Panc1 (cell line): ENCODE measurements around the gene DPYD. TPM values are rescaled to one million over a fixed set of nuclear protein-coding genes. Genes with fewer than 3 reads are reported as not detected.

Source experiments
- ATAC-seq: fragments of 200-7000 bp; cut with Tn5 transposase; 2 replicates; pipeline ENCODE4 v1.9.1; 2020; ENCODE audit warnings: mild to moderate bottlenecking, moderate library complexity
- BruUV-seq: library from RNA; stranded (reverse); fragments of 400-500 nt; replicated peaks from 2 replicates; lab custom pipeline; 2021; lab: Mats Ljungman, UMichigan
- CTCF ChIA-PET: fragments of 300-600 bp; sonication (Branson Sonifier 250); formaldehyde crosslinking; loops from one replicate; lab custom pipeline; 2022; ENCODE audit warnings: antibody characterized with exemption; lab: Charles Lee
- POLR2A ChIA-PET: fragments of 300-600 bp; sonication (Branson Sonifier 250); formaldehyde crosslinking; loops from one replicate; lab custom pipeline; 2022; ENCODE audit warnings: antibody characterized with exemption; lab: Charles Lee
- DNase-seq: peaks from one replicate; pipeline ENCODE4 v3.0.0-alpha.2; 2010; ENCODE audit warnings: low read depth, low spot score
- H3K27ac ChIP-seq: 2 replicates; pipeline ENCODE4 v1.5.1; 2011; ENCODE audit warnings: mild to moderate bottlenecking, low read length, inconsistent platforms
- H3K27me3 ChIP-seq: fragments of 200-500 bp; sonication (Bioruptor generic); 2 replicates; pipeline ENCODE4 v1.6.0; 2014; ENCODE audit warnings: low read length, inconsistent platforms; ENCODE audit not compliant: control insufficient read depth, insufficient read depth
- H3K36me3 ChIP-seq: fragments of 200-500 bp; sonication (Bioruptor generic); 2 replicates; pipeline ENCODE4 v1.5.1; 2014; ENCODE audit warnings: inconsistent platforms, mild to moderate bottlenecking, low read length, moderate library complexity; ENCODE audit not compliant: control insufficient read depth, insufficient read depth
- H3K4me1 ChIP-seq: 2 replicates; pipeline ENCODE4 v1.5.1; 2011; ENCODE audit warnings: inconsistent platforms, mild to moderate bottlenecking, low read length, moderate library complexity; ENCODE audit not compliant: control insufficient read depth, insufficient read depth
- H3K4me3 ChIP-seq, 2 experiments: 2 replicates each; pipeline ENCODE4 v1.5.1; 2011 to 2012; ENCODE audit warnings: low read depth in 2 of 2, low read length in 2 of 2, mild to moderate bottlenecking in 2 of 2, inconsistent platforms in 1 of 2, moderate library complexity in 1 of 2
- H3K9me3 ChIP-seq: fragments of 200-500 bp; sonication (Bioruptor generic); 2 replicates; pipeline ENCODE4 v1.5.1; 2014; ENCODE audit warnings: low read depth, mild to moderate bottlenecking, inconsistent platforms, low read length, moderate library complexity; ENCODE audit not compliant: control insufficient read depth, insufficient read depth
- CTCF ChIP-seq: fragments of 450-650 bp; IDR thresholded peaks from 2 replicates; pipeline ENCODE4 v1.5.1; 2017; ENCODE audit warnings: mild to moderate bottlenecking
- POLR2AphosphoS5 ChIP-seq: IDR thresholded peaks from 2 replicates; pipeline ENCODE4 v1.6.1; 2012; ENCODE audit warnings: mild to moderate bottlenecking, low read depth, low read length, moderate library complexity
- REST ChIP-seq, 2 experiments: IDR thresholded peaks; 2 replicates each; pipeline ENCODE4 v1.6.1; 2011 to 2012; ENCODE audit warnings: low read depth in 2 of 2, control low read depth in 1 of 2, low read length in 1 of 2, mild to moderate bottlenecking in 1 of 2, moderate library complexity in 1 of 2; ENCODE audit not compliant: insufficient read depth in 1 of 2
- SIN3A ChIP-seq: IDR thresholded peaks from 2 replicates; pipeline ENCODE4 v1.6.1; 2012; ENCODE audit warnings: low read depth, mild to moderate bottlenecking, low read length, moderate library complexity, borderline replicate concordance; ENCODE audit not compliant: insufficient read depth
- TCF7L2 ChIP-seq: IDR thresholded peaks from 2 replicates; pipeline ENCODE4 v1.6.1; 2011; ENCODE audit warnings: mild to moderate bottlenecking, low read depth, low read length, inconsistent platforms
- in situ Hi-C: cut with HindIII; loops from 2 replicates; pipeline ENCODE4 v1.10.0; 2016; ENCODE audit warnings: low sequenced_read_pairs, low pct_unique_long_range_greater_than_20kb
- intact Hi-C: fragments of 100-400 bp; cut with micrococcal nuclease; formaldehyde crosslinking; loops from one replicate; pipeline ENCODE4 v1.10.0; 2022; ENCODE audit not compliant: unreplicated experiment
- total RNA-seq: library from RNA; stranded (reverse); gene quantifications from one replicate; pipeline ENCODE4 v1.2.1, GENCODE V29; 2021; ENCODE audit not compliant: unreplicated experiment

Gene DPYD
- total RNA-seq, 1 experiment from 2014 or later: 2.0 TPM

GRCh38 chr1:97837161-97837560 is 83.7 kb downstream of the DPYD start:
- no peak for TF ChIP-seq REST (IDR thresholded peaks at IDR 0.05; ENCODE audit: insufficient read depth in 1 of 2, low read depth in 2 of 2, low read length in 1 of 2)
- no peak for TF ChIP-seq TCF7L2
- no peak for TF ChIP-seq SIN3A
- TF ChIP-seq CTCF: no peak
- no peak for TF ChIP-seq POLR2AphosphoS5
- CTCF ChIA-PET: no interaction called here
- no TSS peak for BruUV-seq
- intact Hi-C loops (no loop called here), in situ Hi-C loops (no loop called here)
- Histone ChIP-seq H3K27ac (no peak overlapping the region), H3K27me3 (no peaks in the 10 kb centered on the region), H3K4me1 (no peaks in the 10 kb centered on the region), H3K36me3 (no peaks in the 10 kb centered on the region), H3K4me3 (no peak overlapping the region), H3K9me3 (no peaks in the 10 kb centered on the region)
- POLR2A ChIA-PET: no interaction called here
- ATAC-seq (no peak), DNase-seq (no peak)

GRCh38 chr1:97834899-97835298 is 85.9 kb downstream of the DPYD start:
- Histone ChIP-seq H3K27me3 (no peaks in the 10 kb centered on the region), H3K4me3 (no peak overlapping the region), H3K27ac (no peak overlapping the region), H3K9me3 (no peaks in the 10 kb centered on the region), H3K36me3 (no peaks in the 10 kb centered on the region), H3K4me1 (no peaks in the 10 kb centered on the region)
- CTCF ChIA-PET: no interaction called here
- BruUV-seq: no TSS peak
- intact Hi-C loops (no loop called here), in situ Hi-C loops (no loop called here)
- TF ChIP-seq SIN3A (no peak), POLR2AphosphoS5 (no peak), REST (IDR thresholded peaks at IDR 0.05; ENCODE audit: insufficient read depth in 1 of 2, low read depth in 2 of 2, low read length in 1 of 2) (no peak), CTCF (no peak), TCF7L2 (no peak)
- POLR2A ChIA-PET: no interaction called here
- no peak for ATAC-seq
- DNase-seq: no peak
